ENCODE results near the gene GATA1. TPM values are rescaled to one million over a fixed set of nuclear protein-coding genes. Genes with fewer than 3 reads are reported as not detected.
A peak's percentile ranks its signal among the peaks of the same experiment; 100 is the strongest.

Gene GATA1
- total RNA-seq, 4 donors from 2014 or later, result not detected

DNA sequence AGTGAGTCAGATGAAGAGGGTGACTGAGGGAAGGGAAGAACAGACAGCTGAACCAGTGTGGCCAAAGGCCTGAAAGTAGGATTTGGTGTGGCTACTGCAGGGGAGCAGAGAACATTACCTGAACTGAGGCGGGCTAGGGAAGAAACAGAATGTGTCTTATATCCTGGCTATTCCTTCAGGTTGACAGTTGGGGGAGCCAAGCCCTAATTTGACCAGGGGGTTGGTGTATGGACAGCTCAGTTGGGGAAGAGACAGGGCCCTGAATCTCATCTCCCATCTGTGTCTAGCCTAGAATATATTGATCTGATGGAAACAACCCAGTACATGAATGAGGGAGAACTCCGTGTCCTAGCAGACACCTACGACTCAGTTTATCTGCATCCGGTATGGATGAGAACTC lies 19.7 kb downstream of the GATA1 start:
- Histone ChIP-seq H3K27me3 (no peaks in the 10 kb centered on the region), H3K4me1 (no peaks in the 10 kb centered on the region), H3K27ac (no peak overlapping the region), H3K36me3 (peaks cover 0 to 6% (median 0%) of the 10 kb centered on the region in 3 donors), H3K9me3 (no peaks in the 10 kb centered on the region), H3K4me3 (no peak overlapping the region)
- TF ChIP-seq POLR2A (IDR thresholded peaks at IDR 0.05), result no peak
- DNase-seq, result no peak

DNA sequence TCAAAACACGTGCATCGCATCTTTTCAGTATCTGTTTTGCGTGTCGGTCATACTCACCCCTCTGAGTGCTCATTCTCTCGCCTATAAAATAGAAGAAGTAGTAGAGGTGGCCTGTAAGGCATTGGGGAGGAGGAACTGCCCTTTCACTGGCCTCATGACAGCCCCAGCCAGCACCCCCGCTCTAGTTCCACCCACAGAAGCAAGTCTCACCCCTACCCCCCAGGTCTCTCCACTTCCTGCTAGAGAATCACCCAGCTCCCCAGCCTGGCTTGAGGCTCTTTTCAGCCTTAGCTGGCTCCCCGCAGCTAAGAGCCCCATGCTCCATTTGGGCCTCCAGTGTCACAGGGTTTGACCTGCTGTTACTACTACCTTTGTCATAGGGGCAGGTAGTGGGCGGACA lies 27.3 kb downstream of the GATA1 start:
- Histone ChIP-seq H3K4me3 (no peak overlapping the region), H3K9me3 (no peaks in the 10 kb centered on the region), H3K36me3 (peaks cover 0 to 19% (median 0%) of the 10 kb centered on the region in 3 donors), H3K4me1 (no peaks in the 10 kb centered on the region), H3K27me3 (no peaks in the 10 kb centered on the region), H3K27ac (no peak overlapping the region)
- DNase-seq, result no peak
- no peak for TF ChIP-seq POLR2A (IDR thresholded peaks at IDR 0.05)
- TF ChIP-seq, protein P1, sequence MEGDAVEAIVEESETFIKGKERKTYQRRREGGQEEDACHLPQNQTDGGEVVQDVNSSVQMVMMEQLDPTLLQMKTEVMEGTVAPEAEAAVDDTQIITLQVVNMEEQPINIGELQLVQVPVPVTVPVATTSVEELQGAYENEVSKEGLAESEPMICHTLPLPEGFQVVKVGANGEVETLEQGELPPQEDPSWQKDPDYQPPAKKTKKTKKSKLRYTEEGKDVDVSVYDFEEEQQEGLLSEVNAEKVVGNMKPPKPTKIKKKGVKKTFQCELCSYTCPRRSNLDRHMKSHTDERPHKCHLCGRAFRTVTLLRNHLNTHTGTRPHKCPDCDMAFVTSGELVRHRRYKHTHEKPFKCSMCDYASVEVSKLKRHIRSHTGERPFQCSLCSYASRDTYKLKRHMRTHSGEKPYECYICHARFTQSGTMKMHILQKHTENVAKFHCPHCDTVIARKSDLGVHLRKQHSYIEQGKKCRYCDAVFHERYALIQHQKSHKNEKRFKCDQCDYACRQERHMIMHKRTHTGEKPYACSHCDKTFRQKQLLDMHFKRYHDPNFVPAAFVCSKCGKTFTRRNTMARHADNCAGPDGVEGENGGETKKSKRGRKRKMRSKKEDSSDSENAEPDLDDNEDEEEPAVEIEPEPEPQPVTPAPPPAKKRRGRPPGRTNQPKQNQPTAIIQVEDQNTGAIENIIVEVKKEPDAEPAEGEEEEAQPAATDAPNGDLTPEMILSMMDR (IDR thresholded peaks at IDR 0.05), result no peak

DNA sequence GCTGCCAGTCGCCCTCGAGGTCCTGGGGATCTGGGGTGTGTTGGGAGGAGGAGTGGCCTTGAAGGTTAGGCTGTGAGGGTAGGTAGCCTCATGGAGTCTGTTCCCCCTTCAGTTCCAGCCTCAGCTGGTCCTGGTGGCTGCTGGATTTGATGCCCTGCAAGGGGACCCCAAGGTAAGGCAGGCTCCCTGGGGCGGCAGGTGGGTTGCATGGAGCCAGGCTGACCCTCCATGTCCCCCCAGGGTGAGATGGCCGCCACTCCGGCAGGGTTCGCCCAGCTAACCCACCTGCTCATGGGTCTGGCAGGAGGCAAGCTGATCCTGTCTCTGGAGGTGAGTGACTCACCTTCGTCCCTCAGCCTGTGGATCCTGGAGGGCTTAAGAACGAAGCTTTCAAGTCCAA lies 28.3 kb downstream of the GATA1 start:
- no peaks in the 10 kb centered on the region for H3K9me3 ChIP-seq
- no peak for DNase-seq
- TF ChIP-seq, protein P1 (IDR thresholded peaks at IDR 0.05), result no peak
- TF ChIP-seq POLR2A (IDR thresholded peaks at IDR 0.05), result no peak
- H3K27ac ChIP-seq, result no peak overlapping the region
- H3K4me3 ChIP-seq, result no peak overlapping the region
- no peaks in the 10 kb centered on the region for H3K27me3 ChIP-seq
- no peaks in the 10 kb centered on the region for H3K4me1 ChIP-seq
- H3K36me3 ChIP-seq, result peaks cover 0 to 19% (median 0%) of the 10 kb centered on the region in 3 donors

DNA sequence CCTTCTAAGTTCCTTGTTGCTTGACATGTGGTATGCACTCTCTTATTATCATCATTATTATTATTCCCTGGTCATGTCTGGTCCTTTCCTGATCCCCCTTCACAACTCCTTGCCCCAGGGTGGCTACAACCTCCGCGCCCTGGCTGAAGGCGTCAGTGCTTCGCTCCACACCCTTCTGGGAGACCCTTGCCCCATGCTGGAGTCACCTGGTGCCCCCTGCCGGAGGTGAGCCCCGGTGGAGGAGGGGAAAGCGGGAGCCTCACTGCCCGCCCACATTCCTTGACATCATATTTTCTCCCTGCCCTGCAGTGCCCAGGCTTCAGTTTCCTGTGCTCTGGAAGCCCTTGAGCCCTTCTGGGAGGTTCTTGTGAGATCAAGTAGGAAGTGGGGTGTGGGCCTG lies 28.9 kb downstream of the GATA1 start:
- Histone ChIP-seq H3K36me3 (peaks cover 0 to 19% (median 0%) of the 10 kb centered on the region in 3 donors), H3K9me3 (no peaks in the 10 kb centered on the region), H3K27ac (no peak overlapping the region), H3K4me3 (no peak overlapping the region), H3K27me3 (no peaks in the 10 kb centered on the region), H3K4me1 (no peaks in the 10 kb centered on the region)
- no peak for TF ChIP-seq POLR2A (IDR thresholded peaks at IDR 0.05)
- TF ChIP-seq, protein P1 (IDR thresholded peaks at IDR 0.05), result no peak
- DNase-seq, result no peak

DNA sequence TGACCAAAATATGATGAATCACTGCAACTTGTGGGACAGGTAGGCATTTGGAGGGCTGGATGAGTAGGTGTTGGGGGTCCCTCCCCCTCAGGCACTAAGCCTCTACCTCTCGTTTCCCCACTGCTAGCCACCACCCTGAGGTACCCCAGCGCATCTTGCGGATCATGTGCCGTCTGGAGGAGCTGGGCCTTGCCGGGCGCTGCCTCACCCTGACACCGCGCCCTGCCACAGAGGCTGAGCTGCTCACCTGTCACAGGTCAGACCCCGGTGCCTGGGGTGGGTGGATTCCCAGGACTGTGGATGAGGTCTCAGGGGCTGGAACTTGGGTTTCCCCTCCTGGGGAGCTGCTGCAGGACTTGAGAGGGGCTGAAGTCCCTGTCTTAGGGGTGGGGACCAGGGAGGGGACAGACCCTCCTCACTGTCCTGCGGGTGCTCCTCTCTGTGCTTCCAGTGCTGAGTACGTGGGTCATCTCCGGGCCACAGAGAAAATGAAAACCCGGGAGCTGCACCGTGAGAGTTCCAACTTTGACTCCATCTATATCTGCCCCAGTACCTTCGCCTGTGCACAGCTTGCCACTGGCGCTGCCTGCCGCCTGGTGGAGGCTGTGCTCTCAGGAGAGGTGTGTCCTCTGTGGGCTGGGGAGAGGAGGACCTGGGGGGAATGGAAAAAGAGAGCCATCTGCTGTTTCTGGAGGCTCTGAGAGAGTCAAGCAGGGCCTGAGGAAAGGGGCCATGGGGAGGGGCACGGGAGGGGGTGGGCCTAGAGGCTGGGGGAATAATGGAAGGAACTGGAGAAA lies 29.8 kb downstream of the GATA1 start:
- no peaks in the 10 kb centered on the region for H3K4me1 ChIP-seq
- H3K27ac ChIP-seq, result no peak overlapping the region
- no peak for TF ChIP-seq POLR2A (IDR thresholded peaks at IDR 0.05)
- TF ChIP-seq, protein P1 (IDR thresholded peaks at IDR 0.05), result no peak
- H3K4me3 ChIP-seq, result no peak overlapping the region
- H3K36me3 ChIP-seq, result peaks cover 0 to 19% (median 0%) of the 10 kb centered on the region in 3 donors
- DNase-seq, result peak in 1 of 3 donors; percentile 1
- no peaks in the 10 kb centered on the region for H3K9me3 ChIP-seq
- no peaks in the 10 kb centered on the region for H3K27me3 ChIP-seq

DNA sequence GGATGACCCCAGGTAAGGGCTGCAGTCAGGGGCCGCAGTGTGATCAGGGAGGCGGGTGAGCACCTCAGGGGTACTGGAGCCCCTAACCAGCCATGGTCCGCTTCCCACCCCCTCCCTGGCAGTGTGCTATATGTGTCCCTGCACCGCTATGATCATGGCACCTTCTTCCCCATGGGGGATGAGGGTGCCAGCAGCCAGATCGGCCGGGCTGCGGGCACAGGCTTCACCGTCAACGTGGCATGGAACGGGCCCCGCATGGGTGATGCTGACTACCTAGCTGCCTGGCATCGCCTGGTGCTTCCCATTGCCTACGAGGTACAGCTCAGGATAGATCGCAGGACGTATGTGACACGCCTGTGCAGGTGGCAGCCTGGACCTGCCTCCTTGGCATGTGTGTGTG lies 31.7 kb downstream of the GATA1 start:
- H3K27me3 ChIP-seq, result no peaks in the 10 kb centered on the region
- peaks cover 0 to 19% (median 0%) of the 10 kb centered on the region in 3 donors for H3K36me3 ChIP-seq
- H3K27ac ChIP-seq, result no peak overlapping the region
- peak in 1 of 3 donors; percentile 28 for DNase-seq
- no peaks in the 10 kb centered on the region for H3K9me3 ChIP-seq
- no peaks in the 10 kb centered on the region for H3K4me1 ChIP-seq
- H3K4me3 ChIP-seq, result no peak overlapping the region
- TF ChIP-seq POLR2A (IDR thresholded peaks at IDR 0.05), result no peak
- TF ChIP-seq, protein P1 (IDR thresholded peaks at IDR 0.05), result no peak
